ENCODE results near the gene FLYWCH2. TPM values are rescaled to one million over a fixed set of nuclear protein-coding genes. Genes with fewer than 3 reads are reported as not detected.

FLYWCH2 gene
- polyA plus RNA-seq, 1 experiment = 22.4 TPM

GRCh38 chr16:2933701-2934100 lies 50.7 kb downstream of the FLYWCH2 start:
- no peaks in the 10 kb centered on the region for H3K27me3 ChIP-seq (ENCODE audit: control insufficient read depth, insufficient read depth, low read length)
- no peak for TF ChIP-seq CTCF (IDR thresholded peaks at IDR 0.05; ENCODE audit: low read depth, low read length)
- H3K4me3 ChIP-seq (ENCODE audit: low read depth, low read length) = no peak overlapping the region
- POLR2A ChIA-PET = no interaction called here
- H3K9me3 ChIP-seq (ENCODE audit: control insufficient read depth, insufficient read depth, low read length) = no peaks in the 10 kb centered on the region; the same call in 1 of the 2 replicates
- no peak overlapping the region for H3K27ac ChIP-seq (ENCODE audit: low read depth, low read length)
- CTCF ChIA-PET = no interaction called here
- no peak for DNase-seq (ENCODE audit: low read depth, low spot score)

GRCh38 chr16:2934450-2934849 lies 51.4 kb downstream of the FLYWCH2 start:
- CTCF ChIA-PET = interaction anchor here (1.4 kb wide), 1 partner anchor 7 kb away, joined by 3 read pairs; no protein-coding TSS in a partner anchor
- no peak for TF ChIP-seq CTCF (IDR thresholded peaks at IDR 0.05; ENCODE audit: low read depth, low read length)
- Histone ChIP-seq H3K9me3 (ENCODE audit: control insufficient read depth, insufficient read depth, low read length) (no peaks in the 10 kb centered on the region; the same call in 1 of the 2 replicates), H3K27me3 (ENCODE audit: control insufficient read depth, insufficient read depth, low read length) (no peaks in the 10 kb centered on the region), H3K27ac (ENCODE audit: low read depth, low read length) (no peak overlapping the region), H3K4me3 (ENCODE audit: low read depth, low read length) (no peak overlapping the region)
- DNase-seq (ENCODE audit: low read depth, low spot score) = no peak
- POLR2A ChIA-PET = no interaction called here

DNA sequence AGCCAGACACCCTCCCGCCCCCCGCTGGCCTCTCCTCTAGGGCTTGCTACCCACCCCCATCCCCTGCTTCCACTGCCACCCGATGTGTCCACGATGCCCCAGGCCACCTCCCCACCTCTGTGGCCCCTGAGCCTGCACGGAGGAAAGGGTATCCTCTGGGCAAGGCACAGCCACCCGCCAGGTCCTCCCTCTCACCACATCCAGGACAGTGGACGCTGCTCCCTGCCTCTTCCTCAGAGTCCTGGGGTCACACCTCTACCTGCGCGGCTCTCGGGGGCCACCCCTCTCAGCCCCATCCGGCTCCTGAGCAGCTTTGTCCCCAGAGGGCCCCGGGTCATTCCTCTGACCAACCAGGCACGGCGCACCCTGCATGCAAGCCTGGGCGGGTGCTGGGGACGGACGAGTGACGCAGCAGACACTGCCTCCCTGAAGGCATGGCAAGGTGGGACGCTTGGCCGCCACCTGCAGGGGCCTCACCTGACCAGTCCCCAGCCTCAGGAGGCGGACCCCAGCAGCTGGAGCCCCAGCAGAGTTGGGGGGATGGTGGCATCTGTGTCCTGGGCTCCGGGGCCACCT lies 53.5 kb downstream of the FLYWCH2 start:
- CTCF ChIA-PET = no interaction called here
- POLR2A ChIA-PET = interaction anchor here (0.7 kb wide), 1 partner anchor 97 kb away, joined by 3 read pairs; no protein-coding TSS in a partner anchor
- Histone ChIP-seq H3K27me3 (ENCODE audit: control insufficient read depth, insufficient read depth, low read length) (no peaks in the 10 kb centered on the region), H3K9me3 (ENCODE audit: control insufficient read depth, insufficient read depth, low read length) (no peaks in the 10 kb centered on the region; the same call in 1 of the 2 replicates), H3K27ac (ENCODE audit: low read depth, low read length) (no peak overlapping the region), H3K4me3 (ENCODE audit: low read depth, low read length) (no peak overlapping the region)
- TF ChIP-seq CTCF (IDR thresholded peaks at IDR 0.05; ENCODE audit: low read depth, low read length) = no peak
- DNase-seq (ENCODE audit: low read depth, low spot score) = no peak

DNA sequence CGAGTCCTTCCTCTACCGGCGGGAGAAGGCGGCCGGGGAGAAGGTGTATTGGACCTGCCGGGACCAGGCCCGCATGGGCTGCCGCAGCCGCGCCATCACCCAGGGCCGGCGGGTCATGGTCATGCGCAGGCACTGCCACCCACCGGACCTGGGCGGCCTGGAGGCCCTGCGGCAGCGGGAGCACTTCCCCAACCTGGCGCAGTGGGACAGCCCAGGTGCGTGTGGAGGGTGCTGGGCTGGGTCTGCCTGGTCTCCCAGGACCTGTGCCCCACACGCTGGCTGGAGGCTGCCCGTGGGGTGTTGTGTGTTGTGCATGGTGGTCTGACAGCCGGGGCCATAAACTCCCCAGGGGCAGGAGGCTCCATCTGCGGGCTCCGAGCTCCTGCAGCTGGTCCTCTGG lies 54.2 kb downstream of the FLYWCH2 start:
- TF ChIP-seq CTCF (IDR thresholded peaks at IDR 0.05; ENCODE audit: low read depth, low read length) = no peak

GRCh38 chr16:2938206-2938605 lies 55.2 kb downstream of the FLYWCH2 start:
- H3K27ac ChIP-seq (ENCODE audit: low read depth, low read length) = no peak overlapping the region
- no peak overlapping the region for H3K4me3 ChIP-seq (ENCODE audit: low read depth, low read length)
- POLR2A ChIA-PET = interaction anchor here (0.7 kb wide), 1 partner anchor 24 kb away, joined by 11 read pairs; no protein-coding TSS in a partner anchor
- CTCF ChIA-PET = interaction anchor here (0.6 kb wide), 1 partner anchor 18 kb away, joined by 5 read pairs; no protein-coding TSS in a partner anchor
- TF ChIP-seq CTCF (IDR thresholded peaks at IDR 0.05; ENCODE audit: low read depth, low read length) = no peak
- no peak for DNase-seq (ENCODE audit: low read depth, low spot score)
- H3K9me3 ChIP-seq (ENCODE audit: control insufficient read depth, insufficient read depth, low read length) = no peaks in the 10 kb centered on the region; the same call in 1 of the 2 replicates
- no peaks in the 10 kb centered on the region for H3K27me3 ChIP-seq (ENCODE audit: control insufficient read depth, insufficient read depth, low read length)

More for the DNA sequence above, 54.2 kb downstream of the FLYWCH2 start:
- H3K9me3 ChIP-seq (ENCODE audit: control insufficient read depth, insufficient read depth, low read length) = no peaks in the 10 kb centered on the region; the same call in 1 of the 2 replicates
- no peaks in the 10 kb centered on the region for H3K27me3 ChIP-seq (ENCODE audit: control insufficient read depth, insufficient read depth, low read length)
- no peak overlapping the region for H3K4me3 ChIP-seq (ENCODE audit: low read depth, low read length)
- DNase-seq (ENCODE audit: low read depth, low spot score) = no peak
- CTCF ChIA-PET = no interaction called here
- no peak overlapping the region for H3K27ac ChIP-seq (ENCODE audit: low read depth, low read length)
- POLR2A ChIA-PET = no interaction called here
